Activated CD4-positive, alpha-beta memory T cell treated with anti-CD3 and anti-CD28 coated beads, Interleukin-2, amount 10 ng/mL, durations not matched to agents 7 days and 5 days (primary cell): ENCODE data around the gene LRRC40. TPM values are rescaled to one million over a fixed set of nuclear protein-coding genes. Genes with fewer than 3 reads are reported as not detected.
"Not testable (repeated sequence)": the region's sequence is repeated elsewhere in the genome, so short reads cannot be mapped to it uniquely, and the experiment has no call there.

Source experiments
- CTCF ChIA-PET: fragments of 350-600 bp; sonication (Branson Sonifier 250); formaldehyde crosslinking; loops from one replicate; lab custom pipeline; 2021; ENCODE audit warnings: antibody characterized with exemption, inconsistent platforms; lab: Charles Lee
- POLR2A ChIA-PET: fragments of 350-600 bp; sonication (Branson Sonifier 250); formaldehyde crosslinking; loops from one replicate; lab custom pipeline; 2021; ENCODE audit warnings: antibody characterized with exemption; lab: Charles Lee
- DNase-seq: peaks from one replicate; pipeline ENCODE4 v3.0.0-alpha.2; 2020
- H3K27ac Mint-ChIP-seq: one replicate; pipeline ENCODE4 v1.8.0; 2021; ENCODE audit warnings: mild to moderate bottlenecking, mixed read lengths
- H3K27me3 Mint-ChIP-seq: one replicate; pipeline ENCODE4 v1.8.0; 2021; ENCODE audit warnings: mixed read lengths
- H3K36me3 Mint-ChIP-seq: one replicate; pipeline ENCODE4 v1.8.0; 2021; ENCODE audit warnings: low read depth, mixed read lengths
- H3K4me1 Mint-ChIP-seq: one replicate; pipeline ENCODE4 v1.8.0; 2021; ENCODE audit warnings: mixed read lengths
- H3K4me3 Mint-ChIP-seq: one replicate; pipeline ENCODE4 v1.8.0; 2021; ENCODE audit warnings: mild to moderate bottlenecking, mixed read lengths
- H3K9me3 Mint-ChIP-seq: one replicate; pipeline ENCODE4 v1.8.0; 2021; ENCODE audit warnings: mixed read lengths
- total RNA-seq, 2 experiments: library from RNA; stranded (reverse); gene quantifications; one replicate each; pipeline ENCODE4 v1.2.3, GENCODE V29; 2021

LRRC40 gene
- total RNA-seq, 2 experiments from 2014 or later: 19.1 to 20.0 TPM

GRCh38 chr1:70196333-70196732 lies 9.0 kb downstream of the LRRC40 start:
- Mint-ChIP-seq H3K4me1 (peaks cover 7% of the 10 kb centered on the region), H3K27ac (no peak overlapping the region), H3K36me3 (peaks cover 15% of the 10 kb centered on the region), H3K9me3 (peaks cover 7% of the 10 kb centered on the region), H3K27me3 (no peaks in the 10 kb centered on the region), H3K4me3 (no peak overlapping the region)
- POLR2A ChIA-PET: interaction anchor here (1.4 kb wide), 1 partner anchor 9 kb away, joined by 4 read pairs; the partner anchor contains the start of gene LRRC40
- CTCF ChIA-PET: no interaction called here
- no peak for DNase-seq

- Mint-ChIP-seq H3K4me3 (no peak overlapping the region), H3K27ac (no peak overlapping the region), H3K9me3 (peaks cover 7% of the 10 kb centered on the region), H3K4me1 (peaks cover 2% of the 10 kb centered on the region), H3K36me3 (peaks cover 11% of the 10 kb centered on the region), H3K27me3 (no peaks in the 10 kb centered on the region)
- ChIA-PET POLR2A (interaction anchor here (1.4 kb wide), 1 partner anchor 10 kb away, joined by 4 read pairs; the partner anchor contains the start of gene LRRC40), CTCF (no interaction called here)
- DNase-seq: no peak
Observed at GRCh38 chr1:70195342-70195741, 10.0 kb downstream of the LRRC40 start.

- Mint-ChIP-seq H3K27me3 (no peaks in the 10 kb centered on the region), H3K9me3 (peaks cover 7% of the 10 kb centered on the region), H3K27ac (no peak overlapping the region), H3K4me1 (peaks cover 2% of the 10 kb centered on the region), H3K36me3 (peaks cover 9% of the 10 kb centered on the region), H3K4me3 (no peak overlapping the region)
- no peak for DNase-seq
- POLR2A ChIA-PET: no interaction called here
- CTCF ChIA-PET: no interaction called here
Observed at GRCh38 chr1:70194601-70195000, 10.8 kb downstream of the LRRC40 start.

GRCh38 chr1:70192446-70192845 lies 12.9 kb downstream of the LRRC40 start:
- DNase-seq, H3K4me3 Mint-ChIP-seq, H3K27ac Mint-ChIP-seq, H3K9me3 Mint-ChIP-seq, POLR2A ChIA-PET, CTCF ChIA-PET, H3K4me1 Mint-ChIP-seq, H3K27me3 Mint-ChIP-seq: not testable (repeated sequence)
- H3K36me3 Mint-ChIP-seq: peaks cover 12% of the 10 kb centered on the region

GRCh38 chr1:70190180-70190579 lies 15.2 kb downstream of the LRRC40 start:
- CTCF ChIA-PET: interaction anchor here (1.0 kb wide), 1 partner anchor 10 kb away, joined by 4 read pairs; no protein-coding TSS in a partner anchor
- Mint-ChIP-seq H3K4me1 (peaks cover 2% of the 10 kb centered on the region), H3K9me3 (peaks cover 7% of the 10 kb centered on the region), H3K4me3 (no peak overlapping the region), H3K27ac (no peak overlapping the region), H3K36me3 (peaks cover 24% of the 10 kb centered on the region), H3K27me3 (no peaks in the 10 kb centered on the region)
- POLR2A ChIA-PET: no interaction called here
- no peak for DNase-seq

- Mint-ChIP-seq H3K27me3 (no peaks in the 10 kb centered on the region), H3K4me1 (peaks cover 2% of the 10 kb centered on the region)
Observed at GRCh38 chr1:70188522-70188921, 16.9 kb downstream of the LRRC40 start.

GRCh38 chr1:70185181-70185580 lies 20.2 kb downstream of the LRRC40 start:
- peaks cover 18% of the 10 kb centered on the region for H3K36me3 Mint-ChIP-seq
- CTCF ChIA-PET: not testable (repeated sequence)

More at GRCh38 chr1:70188522-70188921, 16.9 kb downstream of the LRRC40 start:
- Mint-ChIP-seq H3K27ac (no peak overlapping the region), H3K9me3 (peaks cover 7% of the 10 kb centered on the region), H3K36me3 (peaks cover 25% of the 10 kb centered on the region), H3K4me3 (no peak overlapping the region)
- ChIA-PET CTCF (no interaction called here), POLR2A (no interaction called here)
- no peak for DNase-seq

GRCh38 chr1:70171512-70171911 lies 33.9 kb downstream of the LRRC40 start:
- CTCF ChIA-PET: no interaction called here
- peaks cover 13% of the 10 kb centered on the region for H3K4me1 Mint-ChIP-seq
- DNase-seq: no peak
- H3K36me3 Mint-ChIP-seq: peaks cover 28% of the 10 kb centered on the region
- no peak overlapping the region for H3K27ac Mint-ChIP-seq
- no peaks in the 10 kb centered on the region for H3K9me3 Mint-ChIP-seq
- POLR2A ChIA-PET: no interaction called here
- H3K4me3 Mint-ChIP-seq: no peak overlapping the region
- H3K27me3 Mint-ChIP-seq: no peaks in the 10 kb centered on the region

More at GRCh38 chr1:70185181-70185580, 20.2 kb downstream of the LRRC40 start:
- H3K27ac Mint-ChIP-seq, DNase-seq, H3K4me3 Mint-ChIP-seq, H3K9me3 Mint-ChIP-seq, POLR2A ChIA-PET, H3K27me3 Mint-ChIP-seq, H3K4me1 Mint-ChIP-seq: not testable (repeated sequence)

GRCh38 chr1:70169018-70169839 lies 36.1 kb downstream of the LRRC40 start:
- H3K27me3 Mint-ChIP-seq: no peaks in the 10 kb centered on the region
- POLR2A ChIA-PET: interaction anchor here (0.7 to 1.3 kb wide), 2 partner anchors 20 to 36 kb away, joined by 3 read pairs; partner anchors contain the start of gene LRRC40
- peaks cover 13% of the 10 kb centered on the region for H3K4me1 Mint-ChIP-seq
- no peak overlapping the region for H3K27ac Mint-ChIP-seq
- CTCF ChIA-PET: no interaction called here
- no peak overlapping the region for H3K4me3 Mint-ChIP-seq
- peaks cover 30% of the 10 kb centered on the region for H3K36me3 Mint-ChIP-seq
- H3K9me3 Mint-ChIP-seq: no peaks in the 10 kb centered on the region
- no peak for DNase-seq

GRCh38 chr1:70168283-70168682 lies 37.1 kb downstream of the LRRC40 start:
- no peak overlapping the region for H3K27ac Mint-ChIP-seq
- peaks cover 27% of the 10 kb centered on the region for H3K36me3 Mint-ChIP-seq
- ChIA-PET CTCF (no interaction called here), POLR2A (interaction anchor here (0.7 to 1.3 kb wide), 2 partner anchors 19 to 37 kb away, joined by 3 read pairs; partner anchors contain the start of gene LRRC40)
- no peaks in the 10 kb centered on the region for H3K9me3 Mint-ChIP-seq
- DNase-seq: no peak
- peaks cover 13% of the 10 kb centered on the region for H3K4me1 Mint-ChIP-seq
- H3K27me3 Mint-ChIP-seq: no peaks in the 10 kb centered on the region
- no peak overlapping the region for H3K4me3 Mint-ChIP-seq

GRCh38 chr1:70164350-70164749 lies 41.0 kb downstream of the LRRC40 start:
- Mint-ChIP-seq H3K36me3 (peaks cover 23% of the 10 kb centered on the region), H3K27me3 (no peaks in the 10 kb centered on the region), H3K9me3 (no peaks in the 10 kb centered on the region), H3K27ac (no peak overlapping the region), H3K4me3 (no peak overlapping the region), H3K4me1 (peaks cover 6% of the 10 kb centered on the region)
- no peak for DNase-seq
- ChIA-PET POLR2A (no interaction called here), CTCF (interaction anchor here (1.6 kb wide), 1 partner anchor 30 kb away, joined by 3 read pairs; no protein-coding TSS in a partner anchor)

GRCh38 chr1:70156529-70157120 lies 48.8 kb downstream of the LRRC40 start:
- Mint-ChIP-seq H3K27me3 (no peaks in the 10 kb centered on the region), H3K27ac (no peak overlapping the region), H3K4me3 (no peak overlapping the region), H3K4me1 (no peaks in the 10 kb centered on the region), H3K9me3 (no peaks in the 10 kb centered on the region), H3K36me3 (peaks cover 7% of the 10 kb centered on the region)
- ChIA-PET CTCF (no interaction called here), POLR2A (no interaction called here)
- DNase-seq: no peak

GRCh38 chr1:70153739-70154138 lies 51.6 kb downstream of the LRRC40 start:
- H3K4me1 Mint-ChIP-seq: no peaks in the 10 kb centered on the region
- POLR2A ChIA-PET: no interaction called here
- H3K27me3 Mint-ChIP-seq: no peaks in the 10 kb centered on the region
- CTCF ChIA-PET: interaction anchor here (0.6 kb wide), 1 partner anchor 13 kb away, joined by 4 read pairs; no protein-coding TSS in a partner anchor
- no peak overlapping the region for H3K4me3 Mint-ChIP-seq
- no peak for DNase-seq
- peaks cover 5% of the 10 kb centered on the region for H3K36me3 Mint-ChIP-seq
- no peak overlapping the region for H3K27ac Mint-ChIP-seq
- H3K9me3 Mint-ChIP-seq: no peaks in the 10 kb centered on the region
